HuH-7.5 (cell line): ENCODE measurements around the gene TSPAN10.

Source experiments
- DNase-seq: peaks from one replicate; pipeline ENCODE4 v3.0.0; 2011; ENCODE audit warnings: low spot score

TSPAN10 gene

DNA sequence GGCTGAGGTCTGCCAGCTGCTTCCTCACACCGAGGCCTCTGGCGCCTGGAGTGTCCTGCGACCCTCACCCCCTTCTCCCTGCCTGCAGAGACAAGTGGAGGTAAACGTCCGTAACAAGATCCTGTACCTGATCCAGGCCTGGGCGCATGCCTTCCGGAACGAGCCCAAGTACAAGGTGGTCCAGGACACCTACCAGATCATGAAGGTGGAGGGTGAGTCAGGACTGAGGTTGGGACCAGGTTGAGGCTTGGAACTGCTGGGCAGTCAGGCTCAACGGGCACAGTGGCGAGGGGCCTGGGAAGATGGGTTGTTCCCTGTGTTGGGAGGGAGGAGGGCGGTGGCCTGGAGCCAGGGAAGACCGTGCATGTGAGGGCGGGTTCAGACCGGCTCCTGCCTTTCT, 51.6 kb downstream of the TSPAN10 start:
- no peak for DNase-seq

- no peak for DNase-seq
Measured at GRCh38 chr17:81690066-81690465, 53.1 kb downstream of the TSPAN10 start.

DNA sequence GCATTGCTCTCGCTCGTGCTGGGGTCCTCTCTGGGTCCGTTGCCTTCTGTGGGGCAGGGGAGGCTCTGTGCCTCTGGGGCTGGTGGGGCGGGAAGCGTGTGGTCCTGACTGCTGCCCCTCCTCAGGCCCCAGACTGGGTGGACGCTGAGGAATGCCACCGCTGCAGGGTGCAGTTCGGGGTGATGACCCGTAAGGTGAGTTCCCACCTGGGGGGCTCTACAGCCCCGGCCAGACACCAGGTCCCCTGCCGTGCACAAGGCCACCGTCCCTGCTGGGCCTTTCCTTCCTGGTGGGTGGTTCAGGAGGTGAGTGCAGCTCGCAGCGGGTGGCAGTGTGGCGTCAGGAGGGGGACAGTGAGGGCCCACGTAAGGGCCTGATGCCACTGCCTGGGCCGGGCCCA, 53.6 kb downstream of the TSPAN10 start:
- no peak for DNase-seq

GRCh38 chr17:81691196-81691595, 54.2 kb downstream of the TSPAN10 start:
- no peak for DNase-seq

DNA sequence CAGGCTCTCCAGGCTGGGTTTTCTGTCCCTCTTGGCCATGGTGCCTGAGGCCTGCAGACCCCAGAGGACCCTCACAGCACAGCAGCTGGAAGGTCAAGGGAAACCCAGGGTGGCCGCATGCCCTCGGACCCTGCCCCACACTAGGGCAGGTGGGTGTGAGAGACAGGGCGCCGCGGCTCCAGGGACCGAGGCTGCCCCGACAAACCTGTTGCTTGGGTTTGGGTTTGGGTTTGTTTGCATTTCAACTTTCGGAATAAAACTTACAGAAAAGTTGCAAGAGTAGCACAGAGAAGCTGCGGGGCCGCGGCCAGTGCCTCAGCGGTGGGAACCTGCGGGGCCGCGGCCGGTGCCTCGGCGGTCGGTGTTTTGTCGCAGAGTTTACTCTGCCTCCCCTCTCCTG, 54.6 kb downstream of the TSPAN10 start:
- DNase-seq = no peak

DNA sequence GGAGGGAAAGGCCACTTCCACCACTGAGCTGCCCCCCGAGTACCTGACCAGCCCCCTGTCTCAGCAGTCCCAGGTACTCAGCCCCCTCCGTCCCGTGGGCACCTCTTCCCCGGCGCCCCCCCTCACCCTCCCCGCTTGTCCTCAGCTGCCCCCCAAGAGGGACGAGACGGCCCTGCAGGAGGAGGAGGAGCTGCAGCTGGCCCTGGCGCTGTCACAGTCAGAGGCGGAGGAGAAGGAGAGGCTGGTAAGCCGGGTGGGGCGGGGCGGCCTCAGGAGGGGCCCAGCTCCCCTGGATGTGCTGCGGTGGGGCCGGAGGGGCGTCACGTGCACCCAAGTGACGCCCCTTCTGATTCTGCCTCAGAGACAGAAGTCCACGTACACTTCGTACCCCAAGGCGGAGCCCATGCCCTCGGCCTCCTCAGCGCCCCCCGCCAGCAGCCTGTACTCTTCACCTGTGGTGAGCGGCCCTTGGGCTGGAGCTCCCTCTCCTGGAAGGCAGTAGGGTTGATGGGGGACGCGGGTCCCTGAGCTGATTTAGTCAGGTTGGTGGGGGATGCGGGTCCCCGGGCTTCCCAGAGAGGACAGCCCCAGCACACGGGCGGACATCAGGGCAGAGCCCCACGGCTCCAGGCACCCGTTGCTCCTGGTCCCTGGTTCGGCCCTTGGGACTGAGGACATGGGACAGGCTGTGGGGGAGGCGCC, 56.7 kb downstream of the TSPAN10 start:
- DNase-seq = peak; percentile 65

- DNase-seq = no peak
Measured at GRCh38 chr17:81694810-81695209, 57.8 kb downstream of the TSPAN10 start.

- DNase-seq = no peak
Measured at GRCh38 chr17:81695211-81695610, 58.2 kb downstream of the TSPAN10 start.

- DNase-seq = no peak
Measured at GRCh38 chr17:81695801-81696200, 58.8 kb downstream of the TSPAN10 start.

DNA sequence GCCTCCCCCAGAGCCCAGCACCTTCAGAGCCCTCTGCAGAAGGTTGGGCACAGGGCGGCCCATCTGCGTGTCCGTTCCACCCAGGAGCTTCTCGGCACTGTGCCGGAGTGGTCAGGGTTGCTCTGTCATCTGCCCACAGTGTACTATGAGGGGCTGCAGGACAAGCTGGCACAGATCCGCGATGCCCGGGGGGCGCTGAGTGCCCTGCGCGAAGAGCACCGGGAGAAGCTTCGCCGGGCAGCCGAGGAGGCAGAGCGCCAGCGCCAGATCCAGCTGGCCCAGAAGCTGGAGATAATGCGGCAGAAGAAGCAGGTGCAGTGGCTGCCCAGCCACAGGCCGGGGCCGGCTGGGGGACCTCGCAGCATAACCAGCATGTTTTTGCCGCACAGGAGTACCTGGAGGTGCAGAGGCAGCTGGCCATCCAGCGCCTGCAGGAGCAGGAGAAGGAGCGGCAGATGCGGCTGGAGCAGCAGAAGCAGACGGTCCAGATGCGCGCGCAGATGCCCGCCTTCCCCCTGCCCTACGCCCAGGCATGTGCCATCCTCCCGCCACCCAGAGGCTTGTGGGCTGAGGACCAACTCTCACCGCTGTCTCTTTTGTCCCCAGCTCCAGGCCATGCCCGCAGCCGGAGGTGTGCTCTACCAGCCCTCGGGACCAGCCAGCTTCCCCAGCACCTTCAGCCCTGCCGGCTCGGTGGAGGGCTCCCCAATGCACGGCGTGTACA, 59.4 kb downstream of the TSPAN10 start:
- DNase-seq = no peak

- no peak for DNase-seq
Measured at GRCh38 chr17:81697261-81698044, 60.5 kb downstream of the TSPAN10 start.
